H1 (cell line): ENCODE results near the gene PTPRCAP. TPM values are rescaled to one million over a fixed set of nuclear protein-coding genes. Genes with fewer than 3 reads are reported as not detected.
A peak's percentile ranks its signal among the peaks of the same experiment; 100 is the strongest.

Experiments used
- CTCF ChIA-PET: fragments of 300-600 bp; sonication (Branson Sonifier 250); formaldehyde crosslinking; loops from one replicate; lab custom pipeline; 2021; ENCODE audit not compliant: partially characterized antibody; lab: Charles Lee
- POLR2A ChIA-PET: fragments of 300-600 bp; sonication (Branson Sonifier 250); formaldehyde crosslinking; loops from one replicate; lab custom pipeline; 2021; ENCODE audit warnings: inconsistent platforms; ENCODE audit not compliant: partially characterized antibody; lab: Charles Lee
- DNase-seq, 2 experiments: peaks; one replicate each; pipeline versions ENCODE4 v3.0.0 to v3.0.0-alpha.2; 2010 to 2022; ENCODE audit warnings: low spot score in 2 of 2, low read depth in 1 of 2, mixed read lengths in 1 of 2
- FAIRE-seq: peaks from 2 replicates; lab custom pipeline; 2011; peaks lifted over from hg19 to GRCh38; lab: Jason Lieb, UNC
- H2AFZ ChIP-seq: 2 replicates; pipeline ENCODE4 v1.8.1; 2012; ENCODE audit warnings: low read length, inconsistent platforms
- H2AK5ac ChIP-seq: 2 replicates; pipeline ENCODE4 v1.6.1; 2013; ENCODE audit warnings: low read depth, low read length
- H2BK120ac ChIP-seq: replicated peaks from 2 replicates; pipeline ENCODE3; 2013; ENCODE audit warnings: low read depth, low read length, inconsistent platforms
- H2BK12ac ChIP-seq: 2 replicates; pipeline ENCODE4 v1.6.1; 2013; ENCODE audit warnings: low read depth, low read length
- H2BK15ac ChIP-seq: 2 replicates; pipeline ENCODE4 v1.6.1; 2013; ENCODE audit warnings: low read length
- H2BK20ac ChIP-seq: 2 replicates; pipeline ENCODE4 v1.6.1; 2013; ENCODE audit warnings: low read length
- H2BK5ac ChIP-seq: 2 replicates; pipeline ENCODE4 v1.6.1; 2013; ENCODE audit warnings: low read depth, low read length
- H3K14ac ChIP-seq: 2 replicates; pipeline ENCODE4 v1.6.1; 2013; ENCODE audit warnings: inconsistent platforms; ENCODE audit not compliant: insufficient read length
- H3K18ac ChIP-seq: 2 replicates; pipeline ENCODE4 v1.6.1; 2013; ENCODE audit warnings: low read length; ENCODE audit errors: extremely low read depth
- H3K23ac ChIP-seq: 2 replicates; pipeline ENCODE4 v1.6.1; 2013; ENCODE audit warnings: inconsistent platforms; ENCODE audit not compliant: insufficient read length
- H3K23me2 ChIP-seq: 2 replicates; pipeline ENCODE4 v1.6.1; 2013; ENCODE audit warnings: low read depth, low read length
- H3K27ac ChIP-seq: 2 replicates; pipeline ENCODE4 v1.6.1; 2011; ENCODE audit warnings: low read depth, low read length, inconsistent platforms
- H3K27me3 ChIP-seq, 4 experiments: replicated peaks in 1 of 4; 1 replicate in 1 of 4; 2 replicates in 3 of 4; pipeline versions ENCODE4 v1.6.1 to v1.8.1; 2011 to 2013; ENCODE audit warnings: low read length in 3 of 4, mild to moderate bottlenecking in 3 of 4, inconsistent platforms in 2 of 4, mixed read lengths in 2 of 4, moderate library complexity in 1 of 4; ENCODE audit not compliant: control insufficient read depth in 3 of 4, insufficient read depth in 3 of 4; ENCODE audit errors: extremely low read depth in 1 of 4
- H3K36me3 ChIP-seq, 4 experiments: 2 replicates each; pipeline versions ENCODE4 v1.6.1 to v1.8.1; 2011 to 2013; ENCODE audit warnings: mild to moderate bottlenecking in 4 of 4, low read length in 3 of 4, moderate library complexity in 2 of 4, control low read depth in 1 of 4, inconsistent platforms in 1 of 4; ENCODE audit not compliant: insufficient read depth in 4 of 4, control insufficient read depth in 2 of 4
- H3K4ac ChIP-seq: replicated peaks from 2 replicates; pipeline ENCODE3; 2013; ENCODE audit warnings: low read length, low read depth, mixed read lengths, inconsistent platforms; ENCODE audit not compliant: insufficient read length
- H3K4me1 ChIP-seq, 4 experiments: replicated peaks in 1 of 4; 1 replicate in 1 of 4; 2 replicates in 3 of 4; pipeline versions ENCODE4 v1.6.1 to v1.8.1; 2011 to 2013; ENCODE audit warnings: low read length in 3 of 4, inconsistent platforms in 2 of 4, mixed read lengths in 1 of 4; ENCODE audit not compliant: insufficient read depth in 4 of 4, control insufficient read depth in 3 of 4
- H3K4me2 ChIP-seq, 2 experiments: 2 replicates each; pipeline versions ENCODE4 v1.6.1 to v1.8.1; 2011 to 2013; ENCODE audit warnings: low read depth in 2 of 2, low read length in 2 of 2, control low read depth in 1 of 2, inconsistent platforms in 1 of 2, mild to moderate bottlenecking in 1 of 2; ENCODE audit not compliant: insufficient read depth in 1 of 2
- H3K4me3 ChIP-seq, 4 experiments: fragments of 200-600, 300-600 bp in 1 of 4; sonication (generic), shearing (Covaris generic), sonication (Bioruptor Twin) in 1 of 4; 2 replicates each; pipeline versions ENCODE4 v1.5.1 to v1.8.1; 2011 to 2016; ENCODE audit warnings: low read length in 4 of 4, low read depth in 3 of 4, control low read depth in 2 of 4, inconsistent platforms in 2 of 4, mild to moderate bottlenecking in 2 of 4, mixed read lengths in 1 of 4, moderate library complexity in 1 of 4; ENCODE audit not compliant: insufficient read depth in 2 of 4; ENCODE audit errors: extremely low read depth in 1 of 4
- H3K56ac ChIP-seq: replicated peaks from 2 replicates; pipeline ENCODE3; 2013; ENCODE audit warnings: low read depth, mild to moderate bottlenecking, mixed read lengths, low read length, inconsistent platforms; ENCODE audit not compliant: insufficient read length
- H3K79me1 ChIP-seq: 2 replicates; pipeline ENCODE4 v1.6.1; 2013; ENCODE audit warnings: low read depth, low read length, control low read depth
- H3K79me2 ChIP-seq, 2 experiments: 2 replicates each; pipeline versions ENCODE4 v1.6.1 to v1.8.1; 2012 to 2013; ENCODE audit warnings: low read length in 2 of 2, mild to moderate bottlenecking in 2 of 2, inconsistent platforms in 1 of 2; ENCODE audit not compliant: insufficient read depth in 2 of 2, control insufficient read depth in 1 of 2
- H3K9ac ChIP-seq, 4 experiments: replicated peaks in 1 of 4; 1 replicate in 1 of 4; 2 replicates in 3 of 4; pipeline versions ENCODE4 v1.6.1 to v1.8.1; 2011 to 2013; ENCODE audit warnings: low read depth in 3 of 4, low read length in 3 of 4, control low read depth in 2 of 4, mild to moderate bottlenecking in 2 of 4, moderate library complexity in 2 of 4, inconsistent platforms in 1 of 4; ENCODE audit errors: extremely low read depth in 1 of 4
- H3K9me3 ChIP-seq, 2 experiments: 2 replicates each; pipeline versions ENCODE4 v1.6.1 to v1.8.1; 2012 to 2013; ENCODE audit warnings: mild to moderate bottlenecking in 2 of 2, moderate library complexity in 2 of 2, control low read depth in 1 of 2, inconsistent platforms in 1 of 2, low read depth in 1 of 2, low read length in 1 of 2, mixed read lengths in 1 of 2; ENCODE audit not compliant: insufficient read depth in 2 of 2
- H4K20me1 ChIP-seq, 2 experiments: replicated peaks in 1 of 2; 2 replicates each; pipeline versions ENCODE3 to v1.8.1; 2011 to 2013; ENCODE audit warnings: inconsistent platforms in 2 of 2, low read length in 2 of 2, mild to moderate bottlenecking in 1 of 2; ENCODE audit not compliant: insufficient read depth in 2 of 2, control insufficient read depth in 1 of 2
- H4K5ac ChIP-seq: 2 replicates; pipeline ENCODE4 v1.6.1; 2013; ENCODE audit warnings: low read length, low read depth, mixed read lengths, inconsistent platforms; ENCODE audit not compliant: insufficient read length
- H4K8ac ChIP-seq: 2 replicates; pipeline ENCODE4 v1.8.0; 2013; ENCODE audit warnings: mild to moderate bottlenecking, moderate library complexity, low read length, inconsistent platforms; ENCODE audit not compliant: insufficient read depth; ENCODE audit errors: extremely low read depth
- H4K91ac ChIP-seq: replicated peaks from 2 replicates; pipeline ENCODE3; 2013; ENCODE audit warnings: low read length, mixed read lengths, inconsistent platforms; ENCODE audit not compliant: insufficient read length
- CEBPB ChIP-seq: IDR thresholded peaks from 2 replicates; pipeline ENCODE4 v1.6.1; 2012; ENCODE audit warnings: low read depth, low read length
- CHD2 ChIP-seq: IDR thresholded peaks from 2 replicates; pipeline ENCODE4 v1.6.1; 2012; ENCODE audit warnings: low read length, improper control_type of control experiment
- RNF2 ChIP-seq: fragments of 200-900, 300-1000 bp; sonication (generic); IDR thresholded peaks from 2 replicates; pipeline ENCODE4 v1.7.1; 2016; ENCODE audit warnings: borderline replicate concordance, low read depth, mild to moderate bottlenecking, antibody characterized with exemption, low read length; ENCODE audit not compliant: poor library complexity, severe bottlenecking; ENCODE audit errors: missing control alignments
- SIRT6 ChIP-seq: IDR thresholded peaks from one replicate; pipeline ENCODE4 v1.7.1; 2012; ENCODE audit warnings: low read length, inconsistent platforms
- SP2 ChIP-seq: IDR thresholded peaks from 2 replicates; pipeline ENCODE4 v1.6.1; 2012; ENCODE audit warnings: mild to moderate bottlenecking, low read length, inconsistent platforms
- TCF12 ChIP-seq: IDR thresholded peaks from 2 replicates; pipeline ENCODE4 v1.6.1; 2011; ENCODE audit warnings: low read depth, mild to moderate bottlenecking, low read length
- WGBS, 2 experiments: shearing (Covaris generic) in 1 of 2; methylation state at CpG; one replicate each; pipeline versions ENCODE4 v1.1.6 to v1.1.7; 2013 to 2015; ENCODE audit warnings: low lambda C conversion rate in 2 of 2, mixed read lengths in 2 of 2, inconsistent platforms in 1 of 2, low coverage in 1 of 2, missing lambda C conversion rate in 1 of 2; ENCODE audit not compliant: insufficient replicate concordance in 2 of 2, insufficient coverage in 1 of 2, insufficient read length in 1 of 2; ENCODE audit errors: extremely low coverage in 1 of 2, missing lambda C conversion rate in 1 of 2; 5-methylcytosine and 5-hydroxymethylcytosine counted together
- polyA plus RNA-seq, 7 experiments: library from polyadenylated mRNA; depleted of rRNA in 3 of 7; stranded (reverse) in 5 of 7; unstranded in 2 of 7; fragments of >200 nt in 5 of 7; fragments of 200-250 nt in 2 of 7; gene quantifications; 1 replicate in 5 of 7; 2 replicates in 1 of 7; 4 replicates in 1 of 7; pipeline versions ENCODE4 v1.2.1 to v1.2.3, GENCODE V29; 2011 to 2013; ENCODE audit warnings: missing spikeins in 2 of 7, mixed read lengths in 2 of 7
- total RNA-seq: library from RNA; stranded (reverse); fragmentation: NEBNext Ultra II Directional; extraction: Animal tissue kit (Norgen Biotek cat#: 25700); gene quantifications from 2 replicates; pipeline ENCODE4 v1.2.1, GENCODE V29; 2021

The PTPRCAP gene
- total and polyA plus RNA-seq, 2 of the 8 experiments (the other 6 are each of a cell fraction or from before 2014, with no cell fraction given): 0.78 to 6.7 TPM

- Histone ChIP-seq H3K4me1 (peaks cover 0 to 10% (median 6%) of the 10 kb centered on the region in 4 experiments; a peak in 5 of 7 replicates), H3K4me2 (no peak overlapping the region), H3K79me1 (peaks cover 3% of the 10 kb centered on the region), H3K27me3 (no peaks in the 10 kb centered on the region; a peak in 1 of 7 replicates), H3K56ac (no peak overlapping the region), H3K4ac (no peak overlapping the region), H3K9me3 (no peaks in the 10 kb centered on the region), H3K9ac (no peak overlapping the region), H2BK12ac (0 out of 2 replicates have a peak overlapping the region, but pooled peaks have one; percentile 9), H2AK5ac (no peak overlapping the region), H3K18ac (no peak overlapping the region), H3K23ac (no peak overlapping the region), H2BK120ac (no peak overlapping the region), H3K79me2 (peaks cover 0 to 10% of the 10 kb centered on the region in 2 experiments; a peak in 2 of 4 replicates), H3K27ac (no peak overlapping the region), H4K5ac (no peak overlapping the region), H3K4me3 (no peak overlapping the region), H3K14ac (no peak overlapping the region), H3K23me2 (peaks cover 4% of the 10 kb centered on the region; the same call in 1 of the 2 replicates), H4K8ac (no peak overlapping the region), H4K91ac (no peak overlapping the region), H2AFZ (no peak overlapping the region), H2BK5ac (no peak overlapping the region), H4K20me1 (peaks cover 0 to 7% of the 10 kb centered on the region in 2 experiments), H2BK15ac (no peak overlapping the region), H3K36me3 (no peaks in the 10 kb centered on the region), H2BK20ac (no peak overlapping the region)
- FAIRE-seq (no peak), DNase-seq (no peak)
- ChIA-PET POLR2A (interaction anchor here (0.8 to 2.6 kb wide), 13 partner anchors 8 to 88 kb away, joined by 3 to 11 read pairs (median 4); partner anchors contain the start of genes POLD4, PTPRCAP and RAD9A), CTCF (interaction anchor here (1.0 to 4.9 kb wide), 7 partner anchors 9 to 71 kb away, joined by 3 to 25 read pairs (median 4); partner anchors contain the start of gene POLD4)
- 86% methylated on average over 12 of the region's 13 CpGs; no CpG with 5 or more reads in 1 of the 2 experiments for WGBS, 2 experiments
- TF ChIP-seq TCF12: no peak
- TF ChIP-seq SIRT6: no peak
- TF ChIP-seq CHD2: no peak
- TF ChIP-seq RNF2: no peak
- no peak for TF ChIP-seq SP2
- TF ChIP-seq CEBPB: no peak
Observed at GRCh38 chr11:67404515-67405195, 32.8 kb downstream of the PTPRCAP start.
